K562 (cell line): ENCODE data around the gene NMT1. TPM values are rescaled to one million over a fixed set of nuclear protein-coding genes. Genes with fewer than 3 reads are reported as not detected.
A peak's percentile ranks its signal among the peaks of the same experiment; 100 is the strongest.

ENCODE experiments used
- ARID1B ChIP-seq: fragments of 450-650 bp; IDR thresholded peaks from 2 replicates; pipeline ENCODE4 v1.6.1; 2016; ENCODE audit warnings: antibody characterized with exemption, mild to moderate bottlenecking, inconsistent platforms
- ARID2 ChIP-seq: fragments of 450-650 bp; IDR thresholded peaks from 2 replicates; pipeline ENCODE4 v1.6.1; 2017; ENCODE audit warnings: antibody characterized with exemption, mild to moderate bottlenecking
- ARNT ChIP-seq, 2 experiments: fragments of 450-650 bp; IDR thresholded peaks; 2 replicates each; pipeline ENCODE4 v1.6.1; 2016; ENCODE audit warnings: mild to moderate bottlenecking in 1 of 2
- ASH1L ChIP-seq: fragments of 450-650 bp; IDR thresholded peaks from 2 replicates; pipeline ENCODE4 v1.6.1; 2018; ENCODE audit warnings: borderline replicate concordance, mild to moderate bottlenecking, low read depth; ENCODE audit not compliant: partially characterized antibody
- CREB5 ChIP-seq: fragments of 250-450 bp; sonication (Bioruptor Pico); IDR thresholded peaks from 2 replicates; pipeline ENCODE4 v1.5.0; 2020; ENCODE audit warnings: mild to moderate bottlenecking
- GTF2A2 ChIP-seq: IDR thresholded peaks from 2 replicates; pipeline ENCODE4 v1.6.1; 2016; ENCODE audit warnings: mild to moderate bottlenecking, missing genetic modification characterization, missing compliant biosample characterization
- MCM2 ChIP-seq: fragments of 450-650 bp; IDR thresholded peaks from 2 replicates; pipeline ENCODE4 v1.6.1; 2017; ENCODE audit warnings: low read depth, mild to moderate bottlenecking
- MLX ChIP-seq, 2 experiments: fragments of 450-650 bp in 1 of 2; sonication (generic) in 1 of 2; formaldehyde crosslinking; conservative IDR thresholded peaks; 2 replicates each; pipeline versions ENCODE4 v1.4.0 to v1.8.1; 2020 to 2022; ENCODE audit warnings: mild to moderate bottlenecking in 1 of 2, missing genetic modification reagents in 1 of 2
- POU5F1 ChIP-seq: fragments of 150-350 bp; IDR thresholded peaks from 2 replicates; pipeline ENCODE4 v1.6.1; 2014; ENCODE audit warnings: borderline replicate concordance, low read length, low read depth, mild to moderate bottlenecking; ENCODE audit not compliant: partially characterized antibody
- SP1 ChIP-seq: sonication (generic); formaldehyde crosslinking; IDR thresholded peaks from 2 replicates; pipeline ENCODE4 v1.8.1; 2022; ENCODE audit warnings: mild to moderate bottlenecking, missing genetic modification reagents
- STAT5B ChIP-seq: fragments of 250-450 bp; sonication (Bioruptor Pico); IDR thresholded peaks from 2 replicates; pipeline ENCODE4 v1.8.0; 2021; ENCODE audit warnings: mild to moderate bottlenecking, inconsistent platforms
- ZNF384 ChIP-seq: IDR thresholded peaks from 2 replicates; pipeline ENCODE4 v1.6.1; 2012; ENCODE audit warnings: low read depth, low read length, improper control_type of control experiment
- polyA plus RNA-seq, 8 experiments: library from polyadenylated mRNA; depleted of rRNA in 4 of 8; stranded (reverse) in 5 of 8; unstranded in 3 of 8; fragments of >200 nt; fragmentation: Nextera tagmentation in 2 of 8; fragmentation: Illumina TruSeq in 1 of 8; extraction: Ambion mirVana in 2 of 8; extraction: Trizol in 1 of 8; gene quantifications; 2 replicates each; pipeline versions ENCODE4 v1.2.1 to v1.2.3, GENCODE V29; 2011 to 2014; ENCODE audit warnings: inconsistent platforms in 1 of 8, missing spikeins in 1 of 8
- total RNA-seq, 7 experiments: library from RNA; depleted of rRNA in 6 of 7; stranded (reverse); fragments of >200 nt in 6 of 7; fragmentation: Illumina TruSeq in 2 of 7; extraction: Trizol in 2 of 7; gene quantifications; 2 replicates each; pipeline versions ENCODE4 v1.2.1 to v1.2.3, GENCODE V29; 2011 to 2021; ENCODE audit warnings: low replicate concordance in 1 of 7
- TF ChIP-seq, protein P1 (sequence below): fragments of 250-450 bp; sonication (Bioruptor Pico); IDR thresholded peaks from 2 replicates; pipeline ENCODE4 v1.4.0; 2020; ENCODE audit warnings: borderline replicate concordance
- TF ChIP-seq, protein P2 (sequence below): sonication (generic); formaldehyde crosslinking; IDR thresholded peaks from 2 replicates; pipeline ENCODE4 v1.8.0; 2022; ENCODE audit warnings: mild to moderate bottlenecking, missing genetic modification reagents, borderline replicate concordance
- TF ChIP-seq, protein P3 (sequence below): fragments of 250-450 bp; sonication (Bioruptor Pico); IDR thresholded peaks from 2 replicates; pipeline ENCODE4 v1.4.0; 2020

The NMT1 gene
- total and polyA plus RNA-seq, 9 of the 15 experiments (the other 6 are each of a cell fraction or from before 2014, with no cell fraction given) = 86.7 to 569 (median 213) TPM

DNA sequence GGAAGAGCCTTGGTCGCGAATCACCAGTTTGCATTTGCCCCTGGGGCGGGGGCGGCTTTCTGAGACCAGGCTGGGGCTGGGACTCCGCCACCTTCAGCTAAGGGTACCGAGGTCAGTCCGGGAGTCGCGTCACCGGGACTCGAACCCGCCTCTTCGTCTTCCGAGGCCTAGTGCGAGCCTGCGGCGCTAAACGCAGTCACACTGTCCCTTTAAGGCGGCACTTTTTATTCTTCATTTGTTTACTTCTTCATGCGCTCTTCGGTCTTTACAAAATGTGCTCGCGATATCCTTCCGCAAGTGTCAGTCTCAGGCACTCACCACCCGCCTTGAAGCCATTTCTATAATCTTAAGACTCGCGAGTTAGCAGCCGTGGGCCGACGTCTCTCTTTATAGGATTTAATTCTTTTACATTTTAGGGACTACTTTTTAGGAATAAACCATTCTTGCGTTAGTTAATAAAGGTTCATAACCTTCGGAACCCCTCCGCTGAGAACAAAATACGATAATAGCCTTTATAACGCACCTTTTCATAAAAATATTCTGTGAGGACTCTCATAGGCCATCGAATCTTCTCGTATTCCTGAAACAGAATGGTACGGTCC, 86.6 kb downstream of the NMT1 start (continued):
- peak; percentile 56; the same call in 1 of the 2 replicates for TF ChIP-seq CREB5 (CRISPR knock-in tag)
- TF ChIP-seq GTF2A2 (tag) = no peak
- no peak; the same call in 1 of the 2 replicates for TF ChIP-seq ARID2
- TF ChIP-seq, protein P1, sequence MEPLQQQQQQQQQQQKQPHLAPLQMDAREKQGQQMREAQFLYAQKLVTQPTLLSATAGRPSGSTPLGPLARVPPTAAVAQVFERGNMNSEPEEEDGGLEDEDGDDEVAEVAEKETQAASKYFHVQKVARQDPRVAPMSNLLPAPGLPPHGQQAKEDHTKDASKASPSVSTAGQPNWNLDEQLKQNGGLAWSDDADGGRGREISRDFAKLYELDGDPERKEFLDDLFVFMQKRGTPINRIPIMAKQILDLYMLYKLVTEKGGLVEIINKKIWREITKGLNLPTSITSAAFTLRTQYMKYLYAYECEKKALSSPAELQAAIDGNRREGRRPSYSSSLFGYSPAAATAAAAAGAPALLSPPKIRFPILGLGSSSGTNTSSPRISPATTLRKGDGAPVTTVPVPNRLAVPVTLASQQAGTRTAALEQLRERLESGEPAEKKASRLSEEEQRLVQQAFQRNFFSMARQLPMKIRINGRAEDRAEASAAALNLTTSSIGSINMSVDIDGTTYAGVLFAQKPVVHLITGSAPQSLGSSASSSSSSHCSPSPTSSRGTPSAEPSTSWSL (CRISPR knock-in tag) = no peak
- TF ChIP-seq MLX (CRISPR knock-in tag; conservative IDR thresholded peaks at IDR 0.05) = 0 out of 4 replicates have a peak, but pooled peaks of 1 of the 2 experiments have one; percentile 65
- no peak for TF ChIP-seq MCM2
- no peak for TF ChIP-seq POU5F1
- peak; percentile 95 to 97 for TF ChIP-seq ARNT (IDR thresholded peaks at IDR 0.05)
- TF ChIP-seq, protein P2, sequence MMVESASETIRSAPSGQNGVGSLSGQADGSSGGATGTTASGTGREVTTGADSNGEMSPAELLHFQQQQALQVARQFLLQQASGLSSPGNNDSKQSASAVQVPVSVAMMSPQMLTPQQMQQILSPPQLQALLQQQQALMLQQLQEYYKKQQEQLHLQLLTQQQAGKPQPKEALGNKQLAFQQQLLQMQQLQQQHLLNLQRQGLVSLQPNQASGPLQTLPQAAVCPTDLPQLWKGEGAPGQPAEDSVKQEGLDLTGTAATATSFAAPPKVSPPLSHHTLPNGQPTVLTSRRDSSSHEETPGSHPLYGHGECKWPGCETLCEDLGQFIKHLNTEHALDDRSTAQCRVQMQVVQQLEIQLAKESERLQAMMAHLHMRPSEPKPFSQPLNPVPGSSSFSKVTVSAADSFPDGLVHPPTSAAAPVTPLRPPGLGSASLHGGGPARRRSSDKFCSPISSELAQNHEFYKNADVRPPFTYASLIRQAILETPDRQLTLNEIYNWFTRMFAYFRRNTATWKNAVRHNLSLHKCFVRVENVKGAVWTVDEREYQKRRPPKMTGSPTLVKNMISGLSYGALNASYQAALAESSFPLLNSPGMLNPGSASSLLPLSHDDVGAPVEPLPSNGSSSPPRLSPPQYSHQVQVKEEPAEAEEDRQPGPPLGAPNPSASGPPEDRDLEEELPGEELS (CRISPR knock-in tag) = no peak
- TF ChIP-seq, protein P3, sequence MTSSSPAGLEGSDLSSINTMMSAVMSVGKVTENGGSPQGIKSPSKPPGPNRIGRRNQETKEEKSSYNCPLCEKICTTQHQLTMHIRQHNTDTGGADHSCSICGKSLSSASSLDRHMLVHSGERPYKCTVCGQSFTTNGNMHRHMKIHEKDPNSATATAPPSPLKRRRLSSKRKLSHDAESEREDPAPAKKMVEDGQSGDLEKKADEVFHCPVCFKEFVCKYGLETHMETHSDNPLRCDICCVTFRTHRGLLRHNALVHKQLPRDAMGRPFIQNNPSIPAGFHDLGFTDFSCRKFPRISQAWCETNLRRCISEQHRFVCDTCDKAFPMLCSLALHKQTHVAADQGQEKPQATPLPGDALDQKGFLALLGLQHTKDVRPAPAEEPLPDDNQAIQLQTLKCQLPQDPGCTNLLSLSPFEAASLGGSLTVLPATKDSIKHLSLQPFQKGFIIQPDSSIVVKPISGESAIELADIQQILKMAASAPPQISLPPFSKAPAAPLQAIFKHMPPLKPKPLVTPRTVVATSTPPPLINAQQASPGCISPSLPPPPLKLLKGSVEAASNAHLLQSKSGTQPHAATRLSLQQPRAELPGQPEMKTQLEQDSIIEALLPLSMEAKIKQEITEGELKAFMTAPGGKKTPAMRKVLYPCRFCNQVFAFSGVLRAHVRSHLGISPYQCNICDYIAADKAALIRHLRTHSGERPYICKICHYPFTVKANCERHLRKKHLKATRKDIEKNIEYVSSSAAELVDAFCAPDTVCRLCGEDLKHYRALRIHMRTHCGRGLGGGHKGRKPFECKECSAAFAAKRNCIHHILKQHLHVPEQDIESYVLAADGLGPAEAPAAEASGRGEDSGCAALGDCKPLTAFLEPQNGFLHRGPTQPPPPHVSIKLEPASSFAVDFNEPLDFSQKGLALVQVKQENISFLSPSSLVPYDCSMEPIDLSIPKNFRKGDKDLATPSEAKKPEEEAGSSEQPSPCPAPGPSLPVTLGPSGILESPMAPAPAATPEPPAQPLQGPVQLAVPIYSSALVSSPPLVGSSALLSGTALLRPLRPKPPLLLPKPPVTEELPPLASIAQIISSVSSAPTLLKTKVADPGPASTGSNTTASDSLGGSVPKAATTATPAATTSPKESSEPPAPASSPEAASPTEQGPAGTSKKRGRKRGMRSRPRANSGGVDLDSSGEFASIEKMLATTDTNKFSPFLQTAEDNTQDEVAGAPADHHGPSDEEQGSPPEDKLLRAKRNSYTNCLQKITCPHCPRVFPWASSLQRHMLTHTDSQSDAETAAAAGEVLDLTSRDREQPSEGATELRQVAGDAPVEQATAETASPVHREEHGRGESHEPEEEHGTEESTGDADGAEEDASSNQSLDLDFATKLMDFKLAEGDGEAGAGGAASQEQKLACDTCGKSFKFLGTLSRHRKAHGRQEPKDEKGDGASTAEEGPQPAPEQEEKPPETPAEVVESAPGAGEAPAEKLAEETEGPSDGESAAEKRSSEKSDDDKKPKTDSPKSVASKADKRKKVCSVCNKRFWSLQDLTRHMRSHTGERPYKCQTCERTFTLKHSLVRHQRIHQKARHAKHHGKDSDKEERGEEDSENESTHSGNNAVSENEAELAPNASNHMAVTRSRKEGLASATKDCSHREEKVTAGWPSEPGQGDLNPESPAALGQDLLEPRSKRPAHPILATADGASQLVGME (CRISPR knock-in tag) = no peak
- TF ChIP-seq STAT5B (CRISPR knock-in tag) = no peak; the same call in 1 of the 2 replicates
- TF ChIP-seq ARID1B = peak; percentile 40; the same call in 1 of the 2 replicates
- peak; percentile 81 for TF ChIP-seq ASH1L
- TF ChIP-seq ZNF384 = no peak
- no peak for TF ChIP-seq SP1 (CRISPR knock-in tag)
